ENCODE data around the gene ABAT. TPM values are rescaled to one million over a fixed set of nuclear protein-coding genes. Genes with fewer than 3 reads are reported as not detected.

The ABAT gene
- total RNA-seq, 4 donors from 2014 or later = 5.5 to 8.4 (median 6.5) TPM

DNA sequence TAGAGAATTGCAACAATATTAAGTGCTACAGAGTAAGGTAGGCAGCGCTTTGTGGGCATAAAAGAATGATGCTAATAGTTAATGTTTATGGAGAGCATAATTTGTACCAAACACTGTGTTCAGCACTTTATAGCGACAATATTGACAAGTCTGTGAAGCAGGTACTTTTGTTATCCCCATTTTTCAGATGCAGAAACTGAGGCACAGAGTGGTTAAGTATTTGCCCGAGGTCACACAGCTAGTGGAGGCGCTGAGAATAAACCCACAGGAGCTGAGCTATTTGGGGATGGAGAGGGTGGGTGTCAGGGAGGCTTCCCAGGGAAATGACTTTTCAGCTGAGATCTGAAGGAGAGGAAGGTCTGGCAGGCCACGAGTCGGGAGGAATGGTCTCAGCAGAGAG lies 83.6 kb downstream of the ABAT start:
- DNase-seq (ENCODE audit: low spot score) (no peak), ATAC-seq (ENCODE audit: low FRiP score) (no peak)
- TF ChIP-seq, protein P1, sequence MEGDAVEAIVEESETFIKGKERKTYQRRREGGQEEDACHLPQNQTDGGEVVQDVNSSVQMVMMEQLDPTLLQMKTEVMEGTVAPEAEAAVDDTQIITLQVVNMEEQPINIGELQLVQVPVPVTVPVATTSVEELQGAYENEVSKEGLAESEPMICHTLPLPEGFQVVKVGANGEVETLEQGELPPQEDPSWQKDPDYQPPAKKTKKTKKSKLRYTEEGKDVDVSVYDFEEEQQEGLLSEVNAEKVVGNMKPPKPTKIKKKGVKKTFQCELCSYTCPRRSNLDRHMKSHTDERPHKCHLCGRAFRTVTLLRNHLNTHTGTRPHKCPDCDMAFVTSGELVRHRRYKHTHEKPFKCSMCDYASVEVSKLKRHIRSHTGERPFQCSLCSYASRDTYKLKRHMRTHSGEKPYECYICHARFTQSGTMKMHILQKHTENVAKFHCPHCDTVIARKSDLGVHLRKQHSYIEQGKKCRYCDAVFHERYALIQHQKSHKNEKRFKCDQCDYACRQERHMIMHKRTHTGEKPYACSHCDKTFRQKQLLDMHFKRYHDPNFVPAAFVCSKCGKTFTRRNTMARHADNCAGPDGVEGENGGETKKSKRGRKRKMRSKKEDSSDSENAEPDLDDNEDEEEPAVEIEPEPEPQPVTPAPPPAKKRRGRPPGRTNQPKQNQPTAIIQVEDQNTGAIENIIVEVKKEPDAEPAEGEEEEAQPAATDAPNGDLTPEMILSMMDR (IDR thresholded peaks at IDR 0.05) = no peak

GRCh38 chr16:8760021-8760420 lies 85.6 kb downstream of the ABAT start:
- no peak for ATAC-seq (ENCODE audit: low FRiP score)
- no peak for DNase-seq (ENCODE audit: low spot score)
- TF ChIP-seq, protein P1 (IDR thresholded peaks at IDR 0.05) = no peak

DNA sequence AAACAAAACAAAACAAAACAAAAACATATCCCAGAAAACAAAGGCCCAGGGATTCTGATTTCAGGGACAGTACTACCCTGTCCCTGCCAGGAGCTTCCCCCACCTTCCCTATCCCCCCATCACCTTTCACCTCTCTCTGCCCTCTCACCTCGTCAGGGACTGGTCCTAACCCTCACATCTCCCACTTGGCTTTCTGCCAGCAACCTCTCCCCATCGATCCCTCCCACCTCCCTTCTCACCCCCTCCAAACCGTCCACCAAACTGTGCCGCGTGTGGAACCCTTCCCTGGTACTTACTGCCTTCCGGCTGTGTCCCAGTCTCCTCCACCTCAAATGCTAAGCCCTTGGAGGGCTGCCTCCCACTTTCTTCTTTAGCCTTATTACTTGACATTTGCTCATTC lies 86.7 kb downstream of the ABAT start:
- TF ChIP-seq, protein P1 (IDR thresholded peaks at IDR 0.05) = no peak
- no peak for DNase-seq (ENCODE audit: low spot score)
- no peak for ATAC-seq (ENCODE audit: low FRiP score)

- TF ChIP-seq, protein P1 (IDR thresholded peaks at IDR 0.05) = no peak
- no peak for ATAC-seq (ENCODE audit: low FRiP score)
- DNase-seq (ENCODE audit: low spot score) = no peak
Measured at GRCh38 chr16:8762254-8762653, 87.8 kb downstream of the ABAT start.

- DNase-seq (ENCODE audit: low spot score) = no peak
- TF ChIP-seq, protein P1 (IDR thresholded peaks at IDR 0.05) = no peak
- no peak for ATAC-seq (ENCODE audit: low FRiP score)
Measured at GRCh38 chr16:8763083-8763482, 88.7 kb downstream of the ABAT start.

- TF ChIP-seq, protein P1 (IDR thresholded peaks at IDR 0.05) = no peak
- no peak for ATAC-seq (ENCODE audit: low FRiP score)
- DNase-seq (ENCODE audit: low spot score) = no peak
Measured at GRCh38 chr16:8763899-8764298, 89.5 kb downstream of the ABAT start.

- no peak for DNase-seq (ENCODE audit: low spot score)
- no peak for ATAC-seq (ENCODE audit: low FRiP score)
- TF ChIP-seq, protein P1 (IDR thresholded peaks at IDR 0.05) = no peak
Measured at GRCh38 chr16:8764525-8765250, 90.3 kb downstream of the ABAT start.

All from omental fat pad (tissue), 4 donors.